A673 (cell line): ENCODE data around the gene SH3D19.

ENCODE experiments used
- EZH2 ChIP-seq: fragments of 200-600 bp; sonication (generic); IDR thresholded peaks from 2 replicates; pipeline ENCODE4 v1.6.1; 2017; ENCODE audit warnings: borderline replicate concordance, low read depth, mild to moderate bottlenecking, mixed read lengths, antibody characterized with exemption, low read length; ENCODE audit not compliant: poor library complexity, severe bottlenecking
- TF ChIP-seq, protein P1 (sequence below): fragments of 300-800, 200-600 bp; sonication (generic); conservative IDR thresholded peaks from 2 replicates; pipeline ENCODE4 v1.5.1; 2017; ENCODE audit warnings: low read depth, mild to moderate bottlenecking, antibody characterized with exemption, low read length, moderate library complexity, mixed read lengths

DNA sequence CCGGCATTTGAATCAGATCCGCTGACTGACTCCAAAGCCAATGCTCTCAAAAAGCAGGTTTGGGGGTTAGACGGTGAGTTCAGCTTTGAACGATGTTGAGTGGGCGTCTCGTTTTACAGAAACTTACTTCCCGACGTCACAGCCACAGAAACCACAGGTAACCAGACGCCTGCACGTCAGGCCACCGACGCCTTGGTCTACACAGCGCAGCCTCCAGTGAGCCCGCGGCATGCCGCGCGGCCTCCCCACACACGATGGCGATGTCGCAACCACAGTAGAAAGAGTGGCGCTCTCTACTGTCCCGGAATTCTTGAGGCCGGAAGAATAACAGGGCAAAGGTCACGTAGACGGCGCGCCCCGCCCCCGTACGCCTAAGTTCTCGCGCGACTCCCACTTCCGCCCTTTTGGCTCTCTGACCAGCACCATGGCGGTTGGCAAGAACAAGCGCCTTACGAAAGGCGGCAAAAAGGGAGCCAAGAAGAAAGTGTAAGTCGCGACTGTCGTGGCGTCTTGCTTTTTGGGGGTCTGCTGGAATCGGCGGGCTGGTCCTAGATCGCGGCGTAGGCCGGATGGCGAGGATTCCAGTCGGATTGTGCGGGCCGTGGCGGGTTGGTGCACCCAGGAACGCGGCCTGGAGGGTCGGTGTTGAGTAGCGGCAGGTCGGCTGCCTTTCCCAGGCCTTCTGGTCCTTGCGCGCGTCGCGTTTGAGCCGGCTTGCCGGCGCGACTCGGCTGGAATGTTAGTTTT lies 226.0 kb downstream of the SH3D19 start, which contains the start of gene RPS3A:
- TF ChIP-seq, protein P1, sequence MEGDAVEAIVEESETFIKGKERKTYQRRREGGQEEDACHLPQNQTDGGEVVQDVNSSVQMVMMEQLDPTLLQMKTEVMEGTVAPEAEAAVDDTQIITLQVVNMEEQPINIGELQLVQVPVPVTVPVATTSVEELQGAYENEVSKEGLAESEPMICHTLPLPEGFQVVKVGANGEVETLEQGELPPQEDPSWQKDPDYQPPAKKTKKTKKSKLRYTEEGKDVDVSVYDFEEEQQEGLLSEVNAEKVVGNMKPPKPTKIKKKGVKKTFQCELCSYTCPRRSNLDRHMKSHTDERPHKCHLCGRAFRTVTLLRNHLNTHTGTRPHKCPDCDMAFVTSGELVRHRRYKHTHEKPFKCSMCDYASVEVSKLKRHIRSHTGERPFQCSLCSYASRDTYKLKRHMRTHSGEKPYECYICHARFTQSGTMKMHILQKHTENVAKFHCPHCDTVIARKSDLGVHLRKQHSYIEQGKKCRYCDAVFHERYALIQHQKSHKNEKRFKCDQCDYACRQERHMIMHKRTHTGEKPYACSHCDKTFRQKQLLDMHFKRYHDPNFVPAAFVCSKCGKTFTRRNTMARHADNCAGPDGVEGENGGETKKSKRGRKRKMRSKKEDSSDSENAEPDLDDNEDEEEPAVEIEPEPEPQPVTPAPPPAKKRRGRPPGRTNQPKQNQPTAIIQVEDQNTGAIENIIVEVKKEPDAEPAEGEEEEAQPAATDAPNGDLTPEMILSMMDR = peak; percentile 96
- TF ChIP-seq EZH2 = no peak
